AG08395 (cell line): ENCODE measurements around the gene FOXP1.

ENCODE experiments used
- DNase-seq: peaks from one replicate; pipeline ENCODE4 v3.0.0; 2012; ENCODE audit warnings: mixed read lengths, low spot score

The FOXP1 gene

DNA sequence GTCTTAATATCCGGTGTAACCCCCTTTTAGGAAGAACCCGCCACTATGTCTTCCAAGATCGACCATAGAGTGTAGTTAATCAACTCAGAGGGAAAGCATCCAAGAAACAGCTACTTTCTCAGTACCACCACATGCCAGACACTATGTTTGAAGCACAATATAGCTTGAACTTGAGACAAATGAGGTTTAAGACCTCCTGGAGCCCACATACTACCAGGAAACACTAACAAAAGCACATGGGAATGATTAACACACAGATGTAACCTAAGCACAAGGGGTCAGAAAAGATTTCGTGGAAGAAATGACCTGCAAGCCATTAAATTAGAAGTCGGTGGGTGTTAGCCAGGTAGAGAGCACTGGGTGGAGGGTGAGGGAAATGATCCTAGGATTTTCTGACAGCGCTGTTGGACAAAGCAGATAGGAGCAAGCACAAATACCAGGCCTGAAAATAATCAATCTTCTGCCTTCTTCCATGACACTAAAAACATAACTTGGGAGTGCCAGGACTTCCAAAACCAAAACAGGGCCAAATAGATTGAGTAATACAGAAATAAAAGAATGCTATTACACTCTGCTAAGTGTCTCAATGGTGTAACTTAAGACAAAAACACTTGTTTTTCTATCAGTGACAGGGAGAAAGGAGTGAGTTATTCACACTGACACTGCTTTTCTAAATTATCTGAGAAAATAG, 213.7 kb downstream of the FOXP1 start:
- peak; percentile 54 for DNase-seq

DNA sequence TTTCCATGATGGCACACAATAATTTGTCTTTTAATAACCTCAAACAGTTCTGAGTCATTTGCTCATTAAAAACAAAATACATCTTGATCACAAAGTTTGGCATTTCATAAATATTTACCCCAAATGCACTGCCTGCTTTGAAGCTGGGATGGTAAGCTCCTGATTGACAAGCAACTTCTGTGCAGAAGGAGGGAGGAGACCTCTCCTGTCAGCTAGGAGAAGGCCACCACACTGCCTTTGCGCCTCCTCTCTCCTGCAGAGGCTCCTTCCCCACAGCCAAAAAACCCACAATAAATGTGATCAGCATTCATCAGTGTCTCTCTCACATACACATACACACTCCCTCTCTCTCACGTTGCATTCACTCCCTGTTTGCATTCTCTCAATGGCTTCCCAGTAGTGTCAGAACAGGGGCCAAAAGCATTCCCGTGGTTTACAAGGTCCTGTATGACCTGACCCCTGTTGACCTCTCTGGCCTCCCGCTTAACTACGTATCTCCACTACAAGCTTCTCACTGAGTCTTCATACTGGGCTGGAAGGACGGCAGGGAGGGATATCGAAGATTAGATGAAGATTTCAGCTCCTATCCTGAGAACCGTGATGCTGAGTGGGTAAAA, 216.4 kb downstream of the FOXP1 start:
- no peak for DNase-seq

DNA sequence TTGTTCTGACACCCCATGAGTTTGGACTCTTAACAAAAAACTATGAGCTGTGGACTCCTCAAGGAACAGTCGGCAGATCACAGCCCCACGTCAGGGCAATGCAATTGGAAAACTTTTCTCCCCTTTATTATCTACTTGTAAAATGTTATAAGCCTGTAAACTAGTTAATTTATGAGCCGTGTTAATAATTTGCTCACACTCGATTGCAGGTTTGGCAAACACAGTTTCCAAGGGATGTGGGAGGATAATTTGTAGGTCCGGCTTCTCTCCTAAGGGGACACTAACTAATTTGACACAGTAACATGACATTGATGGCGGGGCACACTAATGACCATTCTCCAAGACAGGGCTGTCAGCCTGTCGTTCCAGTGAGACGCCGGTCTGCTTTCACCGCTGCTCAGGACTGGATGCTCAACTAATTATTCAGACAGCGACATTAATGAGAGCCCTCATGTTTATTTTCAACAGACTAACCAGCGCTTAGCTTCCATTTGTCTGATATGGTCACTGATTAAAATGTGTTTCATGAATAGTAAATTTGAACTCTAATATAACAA, 222.1 kb downstream of the FOXP1 start:
- no peak for DNase-seq

GRCh38 chr3:71360764-71361163, 222.8 kb downstream of the FOXP1 start:
- no peak for DNase-seq

- DNase-seq, result no peak
Observed at GRCh38 chr3:71360180-71360579, 223.3 kb downstream of the FOXP1 start.

DNA sequence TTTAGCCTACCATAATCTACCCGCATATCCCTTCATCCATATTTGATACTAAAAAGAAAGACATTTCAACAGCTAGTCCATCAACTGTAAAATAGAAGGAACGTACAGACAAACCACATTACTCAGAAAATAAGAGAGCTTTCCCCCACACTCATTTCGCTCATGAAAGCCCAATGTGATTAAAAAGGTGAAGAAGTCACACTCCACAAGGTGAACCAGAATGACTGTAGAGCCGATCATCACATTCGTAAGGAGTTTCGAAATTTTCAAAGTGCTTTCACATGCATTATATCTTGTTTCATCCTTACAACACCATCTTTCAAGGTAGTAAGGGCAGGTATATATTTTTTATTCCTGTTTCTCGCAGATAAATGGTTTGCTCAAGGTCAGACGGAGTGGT, 225.3 kb downstream of the FOXP1 start:
- DNase-seq, result no peak

DNA sequence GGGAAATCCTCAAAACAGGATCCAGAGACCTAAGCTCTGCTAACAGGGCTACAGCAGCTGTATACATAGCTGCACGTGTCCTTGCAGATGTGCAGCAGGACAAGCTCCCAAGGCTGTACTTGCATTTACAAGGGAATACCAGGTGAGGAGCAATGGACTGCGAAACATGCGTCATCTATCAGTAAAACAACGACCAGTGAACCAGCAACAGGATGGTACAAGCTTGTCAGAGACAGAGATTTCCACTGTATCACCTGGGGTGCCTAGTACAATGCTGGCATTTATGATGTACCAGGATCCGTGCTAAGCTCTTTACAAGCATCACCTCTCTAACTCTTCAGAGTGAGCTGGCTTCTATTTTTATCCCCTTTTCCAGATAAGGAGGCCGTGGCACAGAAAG, 227.3 kb downstream of the FOXP1 start:
- DNase-seq, result no peak

DNA sequence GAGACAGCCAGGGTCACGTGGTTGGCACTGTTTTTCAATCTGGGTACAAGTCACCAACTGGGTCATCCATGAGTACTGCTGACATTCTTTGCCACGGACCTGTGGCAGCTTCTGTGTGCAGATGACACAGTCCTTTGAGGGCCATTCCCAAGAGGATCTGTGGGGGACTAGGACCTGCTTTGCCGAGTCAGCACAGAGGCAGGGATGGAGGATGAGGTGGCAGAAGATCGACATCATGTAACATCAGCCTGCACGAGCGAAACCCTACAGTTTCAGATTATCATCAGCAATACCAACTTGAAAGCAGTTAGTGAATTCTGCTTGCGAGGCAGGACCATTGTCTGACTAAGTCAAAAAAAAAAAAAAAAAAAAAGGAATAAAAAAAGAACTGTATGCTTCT, 227.7 kb downstream of the FOXP1 start:
- DNase-seq, result no peak

DNA sequence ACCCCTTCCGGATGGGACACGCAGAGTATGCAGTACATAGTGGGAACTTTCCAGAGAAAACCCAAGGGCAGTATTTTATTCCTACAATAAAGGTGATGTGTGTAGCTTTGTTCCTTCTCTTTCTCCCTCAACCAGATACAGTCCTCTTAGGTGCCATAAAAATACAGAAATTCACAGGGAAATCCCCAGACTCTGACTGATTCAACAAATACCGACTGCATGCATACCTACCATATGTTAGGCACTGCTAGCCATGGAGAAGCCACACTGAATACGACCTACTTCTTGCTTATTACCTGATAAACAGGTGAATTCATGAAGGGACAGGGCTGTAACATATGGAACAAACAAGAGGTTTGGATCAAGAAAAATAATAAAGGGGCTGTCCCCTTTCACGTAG, 228.5 kb downstream of the FOXP1 start:
- no peak for DNase-seq

GRCh38 chr3:71351403-71352149, 232.0 kb downstream of the FOXP1 start:
- no peak for DNase-seq

DNA sequence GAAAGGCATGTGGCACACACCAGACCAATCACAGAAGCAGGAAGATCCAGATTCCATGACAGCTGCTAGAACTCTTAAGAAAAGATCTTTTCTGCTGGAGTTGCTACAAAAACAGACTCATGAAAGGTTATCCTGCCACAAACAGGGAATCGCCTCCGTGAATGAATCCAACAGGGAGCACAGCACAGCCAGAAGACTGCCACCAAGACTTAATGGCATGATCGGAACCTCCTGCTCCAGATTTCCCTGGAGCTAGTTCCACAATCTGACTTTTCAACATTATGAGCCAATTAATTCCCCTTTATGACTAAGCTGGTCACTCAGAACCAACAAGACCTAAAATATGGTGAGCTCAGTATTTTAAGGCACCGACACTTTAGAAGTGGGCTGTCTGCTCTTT, 232.5 kb downstream of the FOXP1 start:
- no peak for DNase-seq

DNA sequence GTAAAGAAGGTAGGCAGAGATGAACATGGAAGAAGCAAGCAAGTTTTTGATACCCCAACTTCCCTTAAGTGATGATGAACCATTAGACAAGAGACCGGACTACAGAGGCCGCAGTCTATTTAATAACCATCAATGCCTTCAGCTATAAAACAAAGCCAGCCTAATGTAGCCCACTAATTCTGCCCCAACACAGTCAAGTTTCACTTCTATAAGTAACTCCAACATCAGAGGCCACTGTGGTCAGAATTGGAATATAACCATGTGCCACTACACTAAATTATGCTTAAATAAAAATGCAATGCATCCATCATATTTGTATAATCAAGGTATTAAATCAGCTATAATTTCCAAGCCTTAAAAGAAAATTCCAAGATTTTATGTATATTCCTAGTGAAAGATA, 234.7 kb downstream of the FOXP1 start:
- DNase-seq, result no peak

DNA sequence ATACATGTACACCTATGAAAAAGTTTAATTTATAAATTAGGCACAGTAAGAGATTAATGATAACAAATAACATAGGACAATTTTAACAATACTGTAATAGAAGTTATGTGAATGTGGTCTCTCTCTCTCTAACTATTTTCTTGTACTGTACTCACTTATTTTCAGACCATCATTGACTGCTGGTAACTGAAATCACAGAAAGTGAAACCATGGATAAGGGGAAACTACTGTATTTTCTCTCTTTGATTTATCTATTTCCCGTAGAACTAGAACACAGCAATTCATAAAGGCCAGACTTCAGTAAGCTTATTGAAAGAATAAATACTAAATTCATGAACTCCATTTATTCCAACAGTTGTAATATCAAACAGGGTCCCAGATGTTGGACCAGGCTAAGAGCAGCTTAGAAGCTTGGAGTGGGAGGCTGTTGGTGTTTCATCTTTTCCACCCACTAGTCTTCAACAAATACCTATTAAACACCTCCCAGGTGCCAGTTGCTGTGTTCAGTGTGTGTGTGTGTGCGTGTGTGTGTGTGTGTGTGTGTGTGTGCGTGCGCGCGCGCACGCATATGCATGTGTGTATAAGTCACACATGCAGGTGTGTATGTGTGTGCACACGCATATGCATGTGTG, 235.4 kb downstream of the FOXP1 start:
- no peak for DNase-seq

- no peak for DNase-seq
Observed at GRCh38 chr3:71346061-71346460, 237.5 kb downstream of the FOXP1 start.

DNA sequence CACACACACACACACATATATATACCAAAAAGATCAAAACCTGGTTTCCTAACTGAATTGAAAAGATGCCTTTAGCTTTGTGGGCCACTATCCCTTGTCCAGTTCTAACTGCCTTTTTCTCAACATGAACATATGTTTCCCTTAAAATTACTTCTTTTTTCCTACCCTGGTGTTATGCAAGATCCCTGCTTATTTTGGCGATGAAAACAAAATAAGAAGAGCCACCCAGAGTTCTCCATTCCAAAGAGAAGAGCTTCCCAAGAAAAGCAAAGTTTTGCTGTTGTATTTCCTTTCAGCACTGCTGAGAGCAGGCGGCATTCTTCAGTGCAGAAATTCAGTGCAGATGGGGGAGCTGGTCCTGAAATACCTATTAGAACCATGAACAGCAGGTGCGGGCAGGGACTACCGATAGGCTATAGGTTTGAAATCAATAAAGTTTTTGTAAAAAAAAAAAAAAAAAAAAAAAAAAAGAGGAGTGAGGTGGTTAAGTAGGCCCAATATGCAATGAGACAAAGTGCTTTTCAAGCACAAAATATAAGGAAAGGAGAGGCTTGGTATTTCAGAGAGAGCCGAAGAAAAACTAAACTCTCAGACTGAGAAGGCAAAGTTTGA, 238.0 kb downstream of the FOXP1 start:
- peak; percentile 20 for DNase-seq

GRCh38 chr3:71341721-71342120, 241.8 kb downstream of the FOXP1 start:
- peak; percentile 69 for DNase-seq

DNA sequence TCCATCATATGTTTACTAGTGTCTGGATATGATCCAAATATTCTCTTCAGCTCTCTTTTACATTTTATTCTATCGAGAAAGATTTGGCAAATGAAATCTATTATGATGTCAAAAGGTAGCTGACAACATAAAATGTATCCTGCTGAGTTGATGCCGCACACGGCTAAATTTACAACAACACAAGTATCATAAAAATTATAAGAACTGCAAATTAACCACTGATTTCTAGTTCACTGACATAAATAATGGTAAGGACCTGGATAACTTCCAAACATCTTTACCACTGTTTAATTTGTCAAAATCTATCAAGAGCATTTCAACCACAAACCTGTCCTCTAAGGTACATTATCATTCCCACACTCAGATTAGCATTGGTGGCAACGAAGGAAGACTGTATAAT, 244.5 kb downstream of the FOXP1 start:
- no peak for DNase-seq

GRCh38 chr3:71332813-71333212, 250.7 kb downstream of the FOXP1 start:
- no peak for DNase-seq

GRCh38 chr3:71330909-71331308, 252.6 kb downstream of the FOXP1 start:
- no peak for DNase-seq

GRCh38 chr3:71330505-71330904, 253.0 kb downstream of the FOXP1 start:
- DNase-seq, result no peak

- no peak for DNase-seq
Observed at GRCh38 chr3:71329817-71330216, 253.7 kb downstream of the FOXP1 start.

GRCh38 chr3:71328926-71329325, 254.6 kb downstream of the FOXP1 start:
- no peak for DNase-seq
